ENCODE measurements around the gene NHEJ1. TPM values are rescaled to one million over a fixed set of nuclear protein-coding genes. Genes with fewer than 3 reads are reported as not detected.
A peak's percentile ranks its signal among the peaks of the same experiment; 100 is the strongest.

NHEJ1 gene
- total RNA-seq, 2 experiments from 2014 or later, result 22.4 to 26.3 TPM

DNA sequence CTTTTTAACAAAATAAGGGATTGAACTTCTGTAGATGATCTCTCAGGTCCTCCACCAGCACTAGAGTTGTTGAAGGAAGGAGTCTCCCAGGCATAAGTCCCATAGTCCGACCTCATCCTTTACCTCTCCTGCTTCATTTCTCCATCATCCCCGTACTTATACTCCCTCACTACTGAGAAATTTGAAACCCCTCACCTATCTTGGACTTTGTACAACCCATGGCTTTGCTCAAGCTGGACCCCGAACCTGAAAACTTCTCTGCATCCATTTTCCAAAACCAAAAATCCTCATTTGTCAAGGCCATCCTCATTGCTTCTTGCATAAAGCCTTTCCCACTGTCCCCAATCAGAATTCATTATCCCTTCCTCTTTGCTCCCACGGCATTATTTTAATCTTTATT lies 482 bp upstream of the NHEJ1 start:
- intact Hi-C loops (cut with micrococcal nuclease), result loop anchor here (2.0 to 5.0 kb wide), 3 partner anchors 16 to 141 kb away; partner anchors contain the start of gene CNPPD1
- H3K27me3 Mint-ChIP-seq, result no peaks in the 10 kb centered on the region
- ATAC-seq (no peak), DNase-seq (no peak)
- ChIA-PET CTCF (interaction anchor here (0.7 to 6.6 kb wide), 3 partner anchors 12 to 138 kb away, joined by 3 to 98 read pairs (median 31); partner anchors contain the start of genes CNPPD1 and SLC23A3), POLR2A (interaction anchor here (1.1 to 1.4 kb wide), 3 partner anchors 10 to 24 kb away, joined by 3 to 5 read pairs (median 3); partner anchors contain the start of gene CNPPD1)
- no peaks in the 10 kb centered on the region for H3K9me3 Mint-ChIP-seq
- peak overlapping the region; percentile 93 for H3K27ac Mint-ChIP-seq
- H3K4me1 Mint-ChIP-seq (ENCODE audit: low read depth), result peaks cover 18% of the 10 kb centered on the region
- peaks cover 12% of the 10 kb centered on the region for H3K36me3 Mint-ChIP-seq (ENCODE audit: low read depth)
- peak overlapping the region; percentile 85 for H3K4me3 Mint-ChIP-seq
- TF ChIP-seq, protein P1, sequence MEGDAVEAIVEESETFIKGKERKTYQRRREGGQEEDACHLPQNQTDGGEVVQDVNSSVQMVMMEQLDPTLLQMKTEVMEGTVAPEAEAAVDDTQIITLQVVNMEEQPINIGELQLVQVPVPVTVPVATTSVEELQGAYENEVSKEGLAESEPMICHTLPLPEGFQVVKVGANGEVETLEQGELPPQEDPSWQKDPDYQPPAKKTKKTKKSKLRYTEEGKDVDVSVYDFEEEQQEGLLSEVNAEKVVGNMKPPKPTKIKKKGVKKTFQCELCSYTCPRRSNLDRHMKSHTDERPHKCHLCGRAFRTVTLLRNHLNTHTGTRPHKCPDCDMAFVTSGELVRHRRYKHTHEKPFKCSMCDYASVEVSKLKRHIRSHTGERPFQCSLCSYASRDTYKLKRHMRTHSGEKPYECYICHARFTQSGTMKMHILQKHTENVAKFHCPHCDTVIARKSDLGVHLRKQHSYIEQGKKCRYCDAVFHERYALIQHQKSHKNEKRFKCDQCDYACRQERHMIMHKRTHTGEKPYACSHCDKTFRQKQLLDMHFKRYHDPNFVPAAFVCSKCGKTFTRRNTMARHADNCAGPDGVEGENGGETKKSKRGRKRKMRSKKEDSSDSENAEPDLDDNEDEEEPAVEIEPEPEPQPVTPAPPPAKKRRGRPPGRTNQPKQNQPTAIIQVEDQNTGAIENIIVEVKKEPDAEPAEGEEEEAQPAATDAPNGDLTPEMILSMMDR (IDR thresholded peaks at IDR 0.05), result no peak

DNA sequence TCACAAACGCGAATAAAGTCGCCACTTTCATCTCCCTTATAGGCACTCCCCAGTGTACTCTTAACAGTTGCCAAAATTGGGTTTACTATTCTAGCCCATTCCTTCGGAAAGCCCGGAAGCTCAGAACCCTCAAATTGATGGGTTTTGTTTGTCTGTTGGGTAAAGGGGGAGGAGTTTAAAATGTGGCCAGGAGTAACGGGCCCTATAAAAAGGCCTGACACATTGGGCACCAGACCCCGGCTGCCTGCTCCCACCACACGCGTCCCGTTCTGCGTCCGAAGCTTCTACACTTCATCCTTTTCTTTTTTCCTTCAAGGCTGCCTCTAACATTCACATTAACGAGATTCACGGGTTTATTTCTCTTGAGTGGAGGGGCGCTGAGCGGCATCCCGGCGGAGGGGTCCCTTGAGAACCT lies 837 bp downstream of the NHEJ1 start:
- Mint-ChIP-seq H3K4me1 (ENCODE audit: low read depth) (peaks cover 18% of the 10 kb centered on the region), H3K4me3 (peak overlapping the region; percentile 85), H3K9me3 (no peaks in the 10 kb centered on the region), H3K27ac (peak overlapping the region; percentile 93), H3K36me3 (ENCODE audit: low read depth) (peaks cover 12% of the 10 kb centered on the region), H3K27me3 (no peaks in the 10 kb centered on the region)
- intact Hi-C loops (cut with micrococcal nuclease), result loop anchor here (2.0 to 5.0 kb wide), 4 partner anchors 17 to 193 kb away; partner anchors contain the start of gene CNPPD1
- TF ChIP-seq, protein P1 (IDR thresholded peaks at IDR 0.05), result no peak
- DNase-seq (no peak), ATAC-seq (no peak)
- ChIA-PET POLR2A (interaction anchor here (0.6 to 1.7 kb wide), 9 partner anchors 12 to 139 kb away, joined by 3 to 7 read pairs (median 4); partner anchors contain the start of genes ANKZF1 and ATG9A), CTCF (interaction anchor here (0.6 to 10.6 kb wide), 44 partner anchors 9 to 262 kb away, joined by 3 to 192 read pairs (median 4); partner anchors contain the start of genes ABCB6, ANKZF1, ATG9A and CNPPD1)

DNA sequence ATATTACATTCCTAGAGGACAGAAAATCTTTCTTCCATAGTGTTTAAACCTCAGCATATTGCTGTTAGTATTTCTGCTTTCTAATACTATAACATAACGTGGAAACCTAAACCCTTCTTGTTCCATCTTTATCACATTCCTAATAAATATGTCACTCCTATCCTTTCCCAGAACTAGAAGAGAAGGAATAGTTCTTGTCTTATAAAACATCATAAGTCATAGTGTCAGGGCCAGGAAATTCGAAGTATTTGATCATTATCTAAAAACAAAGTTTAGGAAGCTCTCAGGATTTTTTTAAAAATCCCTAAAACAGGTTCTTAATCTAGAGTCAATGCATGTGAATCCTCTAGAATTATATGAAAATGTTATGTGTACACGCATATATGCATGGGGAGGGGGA lies 2.0 kb downstream of the NHEJ1 start:
- Mint-ChIP-seq H3K27me3 (no peaks in the 10 kb centered on the region), H3K36me3 (ENCODE audit: low read depth) (peaks cover 13% of the 10 kb centered on the region), H3K27ac (no peak overlapping the region), H3K4me1 (ENCODE audit: low read depth) (peaks cover 18% of the 10 kb centered on the region), H3K9me3 (no peaks in the 10 kb centered on the region), H3K4me3 (no peak overlapping the region)
- TF ChIP-seq, protein P1 (IDR thresholded peaks at IDR 0.05), result no peak
- ATAC-seq (no peak), DNase-seq (no peak)
- intact Hi-C loops (cut with micrococcal nuclease), result loop anchor here (5.0 kb wide), 1 partner anchor 194 kb away; no protein-coding TSS in a partner anchor
- POLR2A ChIA-PET, result interaction anchor here (1.0 to 1.7 kb wide), 5 partner anchors 16 to 101 kb away, joined by 3 to 7 read pairs (median 3); partner anchors contain the start of genes ANKZF1 and ATG9A
- CTCF ChIA-PET, result interaction anchor here (0.7 to 10.6 kb wide), 26 partner anchors 8 to 261 kb away, joined by 3 to 192 read pairs (median 6); partner anchors contain the start of genes ANKZF1, ATG9A, CNPPD1 and IHH

DNA sequence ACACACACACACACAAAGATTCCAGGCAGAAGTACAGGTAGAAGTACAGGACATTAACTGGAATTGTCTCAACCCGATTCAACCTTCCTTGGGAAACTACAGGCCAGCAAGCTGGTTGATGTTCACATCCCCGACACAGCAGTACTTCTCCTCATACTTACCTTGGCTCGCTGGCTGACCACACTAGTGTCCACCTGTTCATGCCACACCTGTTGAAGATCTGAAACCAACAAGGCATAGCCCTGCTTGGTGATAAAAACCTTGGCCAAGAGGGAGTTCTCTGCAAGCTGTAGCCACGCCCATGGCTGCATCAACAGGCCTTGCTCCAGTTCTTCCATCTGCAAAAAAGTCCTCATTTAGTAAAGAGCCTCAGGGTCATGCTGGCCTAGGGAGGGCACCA lies 2.6 kb downstream of the NHEJ1 start:
- intact Hi-C loops (cut with micrococcal nuclease), result loop anchor here (5.0 kb wide), 1 partner anchor 194 kb away; no protein-coding TSS in a partner anchor
- CTCF ChIA-PET, result interaction anchor here (1.0 to 10.6 kb wide), 13 partner anchors 15 to 177 kb away, joined by 3 to 192 read pairs (median 8); partner anchors contain the start of genes CNPPD1, IHH and SLC23A3
- peaks cover 13% of the 10 kb centered on the region for H3K36me3 Mint-ChIP-seq (ENCODE audit: low read depth)
- DNase-seq (no peak), ATAC-seq (no peak)
- H3K9me3 Mint-ChIP-seq, result no peaks in the 10 kb centered on the region
- POLR2A ChIA-PET, result interaction anchor here (0.8 to 1.0 kb wide), 2 partner anchors 29 to 54 kb away, joined by 3 read pairs; no protein-coding TSS in a partner anchor
- TF ChIP-seq, protein P1 (IDR thresholded peaks at IDR 0.05), result no peak
- no peak overlapping the region for H3K4me3 Mint-ChIP-seq
- H3K27ac Mint-ChIP-seq, result no peak overlapping the region
- no peaks in the 10 kb centered on the region for H3K27me3 Mint-ChIP-seq
- H3K4me1 Mint-ChIP-seq (ENCODE audit: low read depth), result peaks cover 18% of the 10 kb centered on the region

DNA sequence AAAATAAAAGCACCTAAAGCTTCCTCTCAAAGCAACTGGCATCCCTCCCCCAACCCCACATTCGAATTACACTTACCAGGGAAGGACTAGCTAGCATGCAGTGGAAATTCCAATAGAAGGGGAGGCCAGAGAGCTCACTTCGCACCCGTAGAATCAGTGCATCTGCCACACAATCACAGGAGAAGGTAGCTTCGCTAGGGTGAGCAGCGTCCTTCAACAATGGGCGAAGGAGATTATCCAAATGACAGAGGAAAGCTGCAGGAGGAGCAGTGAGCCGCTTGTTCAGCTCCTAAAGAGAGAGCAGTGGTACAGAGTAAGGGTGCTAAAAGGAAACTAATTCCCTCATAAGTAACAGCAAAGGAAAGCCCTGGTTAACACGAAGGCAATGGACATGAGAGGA lies 3.2 kb downstream of the NHEJ1 start:
- TF ChIP-seq, protein P1 (IDR thresholded peaks at IDR 0.05), result no peak
- no peaks in the 10 kb centered on the region for H3K9me3 Mint-ChIP-seq
- peaks cover 18% of the 10 kb centered on the region for H3K4me1 Mint-ChIP-seq (ENCODE audit: low read depth)
- ATAC-seq, result no peak
- ChIA-PET CTCF (interaction anchor here (0.8 to 10.6 kb wide), 16 partner anchors 16 to 194 kb away, joined by 3 to 192 read pairs (median 5); partner anchors contain the start of genes ABCB6, CNPPD1, IHH and SLC23A3), POLR2A (interaction anchor here (0.8 kb wide), 1 partner anchor 54 kb away, joined by 3 read pairs; no protein-coding TSS in a partner anchor)
- no peak for DNase-seq
- H3K27me3 Mint-ChIP-seq, result no peaks in the 10 kb centered on the region
- H3K27ac Mint-ChIP-seq, result no peak overlapping the region
- no peak overlapping the region for H3K4me3 Mint-ChIP-seq
- intact Hi-C loops (cut with micrococcal nuclease), result loop anchor here (5.0 kb wide), 1 partner anchor 195 kb away; no protein-coding TSS in a partner anchor
- peaks cover 13% of the 10 kb centered on the region for H3K36me3 Mint-ChIP-seq (ENCODE audit: low read depth)

All from activated CD8-positive, alpha-beta T cell treated with anti-CD3 and anti-CD28 coated beads for 36 hours (primary cell).